AG04449 (cell line): Measurements from ENCODE around the gene APOD.

Source experiments
- CTCF ChIA-PET: fragments of 350-600 bp; formaldehyde crosslinking; extraction: SDS; loops from one replicate; lab custom pipeline; 2021; ENCODE audit warnings: antibody characterized with exemption; lab: Yijun Ruan, JAX
- POLR2A ChIA-PET: fragments of 400-600, 350-600 bp; formaldehyde crosslinking; extraction: SDS; loops from one replicate; lab custom pipeline; 2020; ENCODE audit warnings: antibody characterized with exemption, inconsistent platforms; lab: Yijun Ruan, JAX
- DNase-seq: peaks from one replicate; pipeline ENCODE4 v3.0.0-alpha.2; 2010; ENCODE audit warnings: low read depth, low spot score
- H3K4me3 ChIP-seq: 2 replicates; pipeline ENCODE4 v1.5.1; 2011; ENCODE audit warnings: low read depth, mild to moderate bottlenecking, control low read depth, low read length
- CTCF ChIP-seq: IDR thresholded peaks from one replicate; pipeline ENCODE4 v1.5.1; 2011; ENCODE audit warnings: mild to moderate bottlenecking, moderate library complexity, low read length, control low read depth, inconsistent platforms; ENCODE audit not compliant: insufficient read depth; ENCODE audit errors: missing control alignments

Gene APOD

GRCh38 chr3:195558602-195559001 lies 25.1 kb downstream of the APOD start:
- no peak overlapping the region for H3K4me3 ChIP-seq
- DNase-seq = no peak
- ChIA-PET CTCF (interaction anchor here (1.6 kb wide), 1 partner anchor 9 kb away, joined by 4 read pairs; no protein-coding TSS in a partner anchor), POLR2A (no interaction called here)
- no peak for TF ChIP-seq CTCF

GRCh38 chr3:195557322-195557721 lies 26.4 kb downstream of the APOD start:
- DNase-seq = no peak
- CTCF ChIA-PET = interaction anchor here (1.5 to 1.6 kb wide), 3 partner anchors 10 to 14 kb away, joined by 4 to 6 read pairs (median 4); partner anchors contain the start of gene PPP1R2
- POLR2A ChIA-PET = no interaction called here
- no peak for TF ChIP-seq CTCF
- no peak overlapping the region for H3K4me3 ChIP-seq

- no peak for TF ChIP-seq CTCF
- ChIA-PET POLR2A (no interaction called here), CTCF (interaction anchor here (1.5 to 1.6 kb wide), 2 partner anchors 12 to 15 kb away, joined by 4 to 6 read pairs; partner anchors contain the start of gene PPP1R2)
- H3K4me3 ChIP-seq = no peak overlapping the region
- DNase-seq = no peak
These were observed 27.4 kb downstream of the APOD start for GRCh38 chr3:195556390-195556789.

- no peak for DNase-seq
- TF ChIP-seq CTCF = no peak
- CTCF ChIA-PET = no interaction called here
- no peak overlapping the region for H3K4me3 ChIP-seq
- POLR2A ChIA-PET = no interaction called here
These were observed 28.6 kb downstream of the APOD start for GRCh38 chr3:195555110-195555509.

DNA sequence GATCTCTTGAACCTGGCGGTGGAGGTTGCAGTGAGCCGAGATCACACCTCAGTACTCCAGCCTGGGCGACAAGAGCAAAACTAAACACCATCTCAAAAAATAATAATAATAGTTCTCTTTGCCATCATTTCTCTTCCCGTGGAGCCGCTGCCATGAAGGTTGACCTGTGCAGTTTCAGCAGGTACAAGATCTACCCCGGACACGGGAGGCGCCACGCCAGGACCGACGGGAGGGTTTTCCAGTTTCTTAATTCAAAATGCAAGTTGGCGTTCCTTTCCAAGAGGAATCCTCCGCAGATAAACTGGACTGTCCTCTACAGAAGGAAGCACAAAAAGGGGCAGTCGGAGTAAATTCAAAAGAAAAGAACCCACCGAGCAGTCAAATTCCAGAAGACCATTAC lies 29.3 kb downstream of the APOD start:
- DNase-seq = no peak
- TF ChIP-seq CTCF = no peak
- ChIA-PET CTCF (no interaction called here), POLR2A (no interaction called here)
- H3K4me3 ChIP-seq = no peak overlapping the region

DNA sequence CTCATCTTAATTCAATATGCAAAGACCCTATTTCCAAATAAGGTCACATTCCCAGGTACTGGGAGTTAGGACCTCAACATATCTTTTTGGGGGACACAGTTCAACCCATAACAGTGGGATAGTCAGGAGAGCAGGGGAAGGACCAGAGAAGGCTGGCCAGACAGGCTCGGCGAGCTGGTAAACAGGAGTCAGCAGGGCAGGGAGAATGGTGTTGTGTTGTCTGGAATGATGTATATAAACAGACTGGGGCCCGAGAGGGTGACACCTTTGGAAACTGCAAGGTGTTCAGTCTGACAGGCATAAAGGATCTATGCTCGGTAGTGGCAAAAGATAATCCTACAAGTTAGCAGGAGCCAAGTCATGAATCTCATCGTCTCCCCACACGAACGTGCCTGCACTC lies 30.5 kb downstream of the APOD start:
- ChIA-PET POLR2A (no interaction called here), CTCF (no interaction called here)
- DNase-seq = no peak
- no peak overlapping the region for H3K4me3 ChIP-seq
- TF ChIP-seq CTCF = no peak
